WTC11 (cell line): ENCODE measurements around the gene SPC24. TPM values are rescaled to one million over a fixed set of nuclear protein-coding genes. Genes with fewer than 3 reads are reported as not detected.
A peak's percentile ranks its signal among the peaks of the same experiment; 100 is the strongest.

Experiments
- ATF1 ChIP-seq: sonication (generic); formaldehyde crosslinking; IDR thresholded peaks from 2 replicates; pipeline ENCODE4 v1.8.1; 2023; ENCODE audit warnings: mild to moderate bottlenecking, moderate library complexity, missing genetic modification reagents
- EMX1 ChIP-seq: fragments of 250-450 bp; sonication (Bioruptor Pico); IDR thresholded peaks from 2 replicates; pipeline ENCODE4 v1.8.0; 2021; ENCODE audit warnings: mild to moderate bottlenecking
- ESRRA ChIP-seq: sonication (generic); formaldehyde crosslinking; IDR thresholded peaks from 2 replicates; pipeline ENCODE4 v1.8.1; 2022; ENCODE audit warnings: mild to moderate bottlenecking, missing genetic modification reagents, borderline replicate concordance
- ETV6 ChIP-seq: sonication (generic); formaldehyde crosslinking; IDR thresholded peaks from 2 replicates; pipeline ENCODE4 v1.8.1; 2022; ENCODE audit warnings: mild to moderate bottlenecking, missing genetic modification reagents
- FOXP1 ChIP-seq: sonication (generic); formaldehyde crosslinking; IDR thresholded peaks from 2 replicates; pipeline ENCODE4 v1.8.0; 2022; ENCODE audit warnings: missing genetic modification reagents, mild to moderate bottlenecking, moderate library complexity, borderline replicate concordance
- GABPB1 ChIP-seq: sonication (generic); formaldehyde crosslinking; IDR thresholded peaks from 2 replicates; pipeline ENCODE4 v1.8.1; 2023; ENCODE audit warnings: mild to moderate bottlenecking, missing genetic modification reagents
- IRF2 ChIP-seq: sonication (generic); formaldehyde crosslinking; IDR thresholded peaks from 2 replicates; pipeline ENCODE4 v1.8.0; 2022; ENCODE audit warnings: low read depth, missing genetic modification reagents, borderline replicate concordance
- KAT7 ChIP-seq: sonication (generic); formaldehyde crosslinking; IDR thresholded peaks from 2 replicates; pipeline ENCODE4 v1.8.1; 2023; ENCODE audit warnings: missing genetic modification reagents, mild to moderate bottlenecking, borderline replicate concordance
- MXD4 ChIP-seq: fragments of 250-450 bp; sonication (Bioruptor Pico); IDR thresholded peaks from 2 replicates; pipeline ENCODE4 v1.8.0; 2021; ENCODE audit warnings: mild to moderate bottlenecking, moderate library complexity, borderline replicate concordance
- MYBL2 ChIP-seq: sonication (generic); formaldehyde crosslinking; IDR thresholded peaks from 2 replicates; pipeline ENCODE4 v1.8.1; 2023; ENCODE audit warnings: mild to moderate bottlenecking, moderate library complexity, missing genetic modification reagents
- NFE2L1 ChIP-seq: sonication (generic); formaldehyde crosslinking; IDR thresholded peaks from 2 replicates; pipeline ENCODE4 v1.8.1; 2023; ENCODE audit warnings: missing genetic modification reagents
- NFYB ChIP-seq: sonication (generic); formaldehyde crosslinking; conservative IDR thresholded peaks from 2 replicates; pipeline ENCODE4 v1.8.0; 2022; ENCODE audit warnings: low read depth, missing genetic modification reagents
- PRRX2 ChIP-seq: fragments of 250-450 bp; sonication (Bioruptor Pico); IDR thresholded peaks from 2 replicates; pipeline ENCODE4 v1.8.0; 2021; ENCODE audit warnings: mild to moderate bottlenecking
- SMAD4 ChIP-seq: sonication (generic); formaldehyde crosslinking; IDR thresholded peaks from 2 replicates; pipeline ENCODE4 v1.8.0; 2022; ENCODE audit warnings: mild to moderate bottlenecking, missing genetic modification reagents
- TCF7 ChIP-seq: sonication (generic); formaldehyde crosslinking; IDR thresholded peaks from 2 replicates; pipeline ENCODE4 v1.8.0; 2022; ENCODE audit warnings: mild to moderate bottlenecking, low read depth, missing genetic modification reagents, moderate library complexity
- TEAD1 ChIP-seq: sonication (generic); formaldehyde crosslinking; IDR thresholded peaks from 2 replicates; pipeline ENCODE4 v1.8.0; 2022; ENCODE audit warnings: mild to moderate bottlenecking, missing genetic modification reagents
- TEAD4 ChIP-seq: sonication (generic); formaldehyde crosslinking; IDR thresholded peaks from 2 replicates; pipeline ENCODE4 v1.8.0; 2022; ENCODE audit warnings: mild to moderate bottlenecking, missing genetic modification reagents
- ZNF121 ChIP-seq: sonication (generic); formaldehyde crosslinking; IDR thresholded peaks from 2 replicates; pipeline ENCODE4 v1.8.0; 2023; ENCODE audit warnings: missing genetic modification reagents
- ZNF219 ChIP-seq: sonication (generic); formaldehyde crosslinking; IDR thresholded peaks from 2 replicates; pipeline ENCODE4 v1.8.0; 2023; ENCODE audit warnings: missing genetic modification reagents, mild to moderate bottlenecking, borderline replicate concordance
- ZNF232 ChIP-seq: sonication (generic); formaldehyde crosslinking; IDR thresholded peaks from 2 replicates; pipeline ENCODE4 v1.8.0; 2022; ENCODE audit warnings: mild to moderate bottlenecking, missing genetic modification reagents
- ZNF671 ChIP-seq: fragments of 250-450 bp; sonication (Bioruptor Pico); IDR thresholded peaks from 2 replicates; pipeline ENCODE4 v1.8.0; 2021; ENCODE audit warnings: mild to moderate bottlenecking
- total RNA-seq: library from RNA; stranded (reverse); gene quantifications from 3 replicates; pipeline ENCODE4 v1.2.3, GENCODE V29; 2021
- TF ChIP-seq, protein P1 (sequence below): sonication (generic); formaldehyde crosslinking; IDR thresholded peaks from 2 replicates; pipeline ENCODE4 v1.8.1; 2023; ENCODE audit warnings: mild to moderate bottlenecking, missing genetic modification reagents, moderate library complexity
- TF ChIP-seq, protein P2 (sequence below): sonication (generic); formaldehyde crosslinking; IDR thresholded peaks from 2 replicates; pipeline ENCODE4 v1.8.1; 2022; ENCODE audit warnings: mild to moderate bottlenecking, moderate library complexity, missing genetic modification reagents
- TF ChIP-seq, protein P3 (sequence below): sonication (generic); formaldehyde crosslinking; conservative IDR thresholded peaks from 2 replicates; pipeline ENCODE4 v1.8.1; 2022; ENCODE audit warnings: mild to moderate bottlenecking, missing genetic modification reagents
- TF ChIP-seq, protein P4 (sequence below): sonication (generic); formaldehyde crosslinking; IDR thresholded peaks from 2 replicates; pipeline ENCODE4 v1.8.1; 2023; ENCODE audit warnings: mild to moderate bottlenecking, moderate library complexity, missing genetic modification reagents
- TF ChIP-seq, protein P5 (sequence below): fragments of 200-600 bp; IDR thresholded peaks from 2 replicates; pipeline ENCODE4 v1.8.0; 2022; ENCODE audit warnings: antibody characterized with exemption
- TF ChIP-seq, protein P6 (sequence below): sonication (generic); formaldehyde crosslinking; IDR thresholded peaks from 2 replicates; pipeline ENCODE4 v1.8.0; 2022; ENCODE audit warnings: mild to moderate bottlenecking, missing genetic modification reagents
- TF ChIP-seq, protein P7 (sequence below): sonication (generic); formaldehyde crosslinking; IDR thresholded peaks from 2 replicates; pipeline ENCODE4 v1.8.0; 2022; ENCODE audit warnings: mild to moderate bottlenecking, missing genetic modification reagents
- TF ChIP-seq, protein P8 (sequence below): fragments of 250-450 bp; sonication (Bioruptor Pico); IDR thresholded peaks from 2 replicates; pipeline ENCODE4 v1.8.0; 2021; ENCODE audit warnings: mild to moderate bottlenecking
- TF ChIP-seq, protein P9 (sequence below): sonication (generic); formaldehyde crosslinking; IDR thresholded peaks from 2 replicates; pipeline ENCODE4 v1.8.1; 2022; ENCODE audit warnings: low read depth, missing genetic modification reagents, borderline replicate concordance

SPC24 gene
- total RNA-seq, 1 experiment from 2014 or later: 62.2 TPM

DNA sequence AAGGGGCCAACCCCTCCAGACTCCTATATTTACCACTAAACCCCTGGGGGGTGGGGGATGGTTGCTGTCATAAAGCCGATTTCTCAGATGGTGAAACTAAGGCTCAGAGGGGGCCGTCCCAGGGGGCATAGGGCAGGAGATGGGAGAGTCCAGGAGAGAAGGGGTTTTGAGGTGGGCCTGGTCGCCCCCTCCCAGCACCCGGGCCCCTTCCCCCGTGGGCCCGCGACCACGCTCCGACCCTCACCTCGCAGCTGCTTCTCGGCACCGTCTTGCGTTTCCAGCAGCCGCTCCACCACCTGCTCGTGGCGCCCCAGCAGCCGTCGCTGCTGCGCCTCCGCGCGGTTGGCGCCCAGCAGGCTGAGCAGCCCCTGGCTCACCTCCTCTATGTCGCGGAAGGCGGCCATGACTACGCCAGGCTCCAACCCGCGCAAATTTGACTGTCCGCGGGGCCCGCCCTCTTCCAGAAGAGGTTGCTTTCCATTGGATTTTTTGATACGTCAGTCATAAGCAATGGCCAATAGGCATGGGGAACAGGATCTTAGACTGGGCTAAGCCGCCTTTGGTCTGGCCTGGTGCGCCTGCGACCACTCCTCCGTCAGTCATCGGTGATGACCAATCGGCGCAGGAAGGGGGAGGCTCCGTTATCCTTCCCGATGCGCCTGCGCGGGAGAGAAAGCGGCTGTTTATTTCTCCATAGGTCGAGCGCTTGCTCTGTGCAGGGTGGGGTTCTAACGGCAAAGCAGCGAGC lies at the start of gene SPC24 (continued):
- TF ChIP-seq, protein P1, sequence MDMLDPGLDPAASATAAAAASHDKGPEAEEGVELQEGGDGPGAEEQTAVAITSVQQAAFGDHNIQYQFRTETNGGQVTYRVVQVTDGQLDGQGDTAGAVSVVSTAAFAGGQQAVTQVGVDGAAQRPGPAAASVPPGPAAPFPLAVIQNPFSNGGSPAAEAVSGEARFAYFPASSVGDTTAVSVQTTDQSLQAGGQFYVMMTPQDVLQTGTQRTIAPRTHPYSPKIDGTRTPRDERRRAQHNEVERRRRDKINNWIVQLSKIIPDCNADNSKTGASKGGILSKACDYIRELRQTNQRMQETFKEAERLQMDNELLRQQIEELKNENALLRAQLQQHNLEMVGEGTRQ: no peak
- TF ChIP-seq TCF7 (CRISPR knock-in tag) (0 out of 2 replicates have a peak, but pooled peaks have one; percentile 53), ZNF219 (CRISPR knock-in tag) (no peak), PRRX2 (CRISPR knock-in tag) (no peak), KAT7 (0 out of 2 replicates have a peak, but pooled peaks have one; percentile 83), GABPB1 (peak; percentile 85), FOXP1 (CRISPR knock-in tag) (peak; percentile 93), ESRRA (CRISPR knock-in tag) (0 out of 2 replicates have a peak, but pooled peaks have one; percentile 64), TEAD1 (CRISPR knock-in tag) (no peak), ZNF121 (CRISPR knock-in tag) (no peak), ATF1 (CRISPR knock-in tag) (no peak), ZNF671 (CRISPR knock-in tag) (no peak), SMAD4 (peak; percentile 18; the same call in 1 of the 2 replicates), TEAD4 (no peak), NFE2L1 (CRISPR knock-in tag) (peak; percentile 81; the same call in 1 of the 2 replicates), IRF2 (CRISPR knock-in tag) (no peak), NFYB (peak; percentile 93), EMX1 (CRISPR knock-in tag) (no peak), MXD4 (CRISPR knock-in tag) (no peak), ETV6 (CRISPR knock-in tag) (0 out of 2 replicates have a peak, but pooled peaks have one; percentile 17), ZNF232 (CRISPR knock-in tag) (no peak), MYBL2 (CRISPR knock-in tag) (peak; percentile 96)
- TF ChIP-seq, protein P2, sequence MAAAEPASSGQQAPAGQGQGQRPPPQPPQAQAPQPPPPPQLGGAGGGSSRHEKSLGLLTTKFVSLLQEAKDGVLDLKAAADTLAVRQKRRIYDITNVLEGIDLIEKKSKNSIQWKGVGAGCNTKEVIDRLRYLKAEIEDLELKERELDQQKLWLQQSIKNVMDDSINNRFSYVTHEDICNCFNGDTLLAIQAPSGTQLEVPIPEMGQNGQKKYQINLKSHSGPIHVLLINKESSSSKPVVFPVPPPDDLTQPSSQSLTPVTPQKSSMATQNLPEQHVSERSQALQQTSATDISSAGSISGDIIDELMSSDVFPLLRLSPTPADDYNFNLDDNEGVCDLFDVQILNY (CRISPR knock-in tag): peak; percentile 83; the same call in 1 of the 2 replicates
- TF ChIP-seq, protein P3, sequence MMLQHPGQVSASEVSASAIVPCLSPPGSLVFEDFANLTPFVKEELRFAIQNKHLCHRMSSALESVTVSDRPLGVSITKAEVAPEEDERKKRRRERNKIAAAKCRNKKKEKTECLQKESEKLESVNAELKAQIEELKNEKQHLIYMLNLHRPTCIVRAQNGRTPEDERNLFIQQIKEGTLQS (CRISPR knock-in tag): no peak
- TF ChIP-seq, protein P4, sequence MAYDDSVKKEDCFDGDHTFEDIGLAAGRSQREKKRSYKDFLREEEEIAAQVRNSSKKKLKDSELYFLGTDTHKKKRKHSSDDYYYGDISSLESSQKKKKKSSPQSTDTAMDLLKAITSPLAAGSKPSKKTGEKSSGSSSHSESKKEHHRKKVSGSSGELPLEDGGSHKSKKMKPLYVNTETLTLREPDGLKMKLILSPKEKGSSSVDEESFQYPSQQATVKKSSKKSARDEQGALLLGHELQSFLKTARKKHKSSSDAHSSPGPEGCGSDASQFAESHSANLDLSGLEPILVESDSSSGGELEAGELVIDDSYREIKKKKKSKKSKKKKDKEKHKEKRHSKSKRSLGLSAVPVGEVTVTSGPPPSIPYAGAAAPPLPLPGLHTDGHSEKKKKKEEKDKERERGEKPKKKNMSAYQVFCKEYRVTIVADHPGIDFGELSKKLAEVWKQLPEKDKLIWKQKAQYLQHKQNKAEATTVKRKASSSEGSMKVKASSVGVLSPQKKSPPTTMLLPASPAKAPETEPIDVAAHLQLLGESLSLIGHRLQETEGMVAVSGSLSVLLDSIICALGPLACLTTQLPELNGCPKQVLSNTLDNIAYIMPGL (CRISPR knock-in tag): peak; percentile 44; the same call in 1 of the 2 replicates
- TF ChIP-seq, protein P5, sequence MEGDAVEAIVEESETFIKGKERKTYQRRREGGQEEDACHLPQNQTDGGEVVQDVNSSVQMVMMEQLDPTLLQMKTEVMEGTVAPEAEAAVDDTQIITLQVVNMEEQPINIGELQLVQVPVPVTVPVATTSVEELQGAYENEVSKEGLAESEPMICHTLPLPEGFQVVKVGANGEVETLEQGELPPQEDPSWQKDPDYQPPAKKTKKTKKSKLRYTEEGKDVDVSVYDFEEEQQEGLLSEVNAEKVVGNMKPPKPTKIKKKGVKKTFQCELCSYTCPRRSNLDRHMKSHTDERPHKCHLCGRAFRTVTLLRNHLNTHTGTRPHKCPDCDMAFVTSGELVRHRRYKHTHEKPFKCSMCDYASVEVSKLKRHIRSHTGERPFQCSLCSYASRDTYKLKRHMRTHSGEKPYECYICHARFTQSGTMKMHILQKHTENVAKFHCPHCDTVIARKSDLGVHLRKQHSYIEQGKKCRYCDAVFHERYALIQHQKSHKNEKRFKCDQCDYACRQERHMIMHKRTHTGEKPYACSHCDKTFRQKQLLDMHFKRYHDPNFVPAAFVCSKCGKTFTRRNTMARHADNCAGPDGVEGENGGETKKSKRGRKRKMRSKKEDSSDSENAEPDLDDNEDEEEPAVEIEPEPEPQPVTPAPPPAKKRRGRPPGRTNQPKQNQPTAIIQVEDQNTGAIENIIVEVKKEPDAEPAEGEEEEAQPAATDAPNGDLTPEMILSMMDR: no peak
- TF ChIP-seq, protein P6, sequence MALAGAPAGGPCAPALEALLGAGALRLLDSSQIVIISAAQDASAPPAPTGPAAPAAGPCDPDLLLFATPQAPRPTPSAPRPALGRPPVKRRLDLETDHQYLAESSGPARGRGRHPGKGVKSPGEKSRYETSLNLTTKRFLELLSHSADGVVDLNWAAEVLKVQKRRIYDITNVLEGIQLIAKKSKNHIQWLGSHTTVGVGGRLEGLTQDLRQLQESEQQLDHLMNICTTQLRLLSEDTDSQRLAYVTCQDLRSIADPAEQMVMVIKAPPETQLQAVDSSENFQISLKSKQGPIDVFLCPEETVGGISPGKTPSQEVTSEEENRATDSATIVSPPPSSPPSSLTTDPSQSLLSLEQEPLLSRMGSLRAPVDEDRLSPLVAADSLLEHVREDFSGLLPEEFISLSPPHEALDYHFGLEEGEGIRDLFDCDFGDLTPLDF: peak; percentile 73; the same call in 1 of the 2 replicates
- TF ChIP-seq, protein P7, sequence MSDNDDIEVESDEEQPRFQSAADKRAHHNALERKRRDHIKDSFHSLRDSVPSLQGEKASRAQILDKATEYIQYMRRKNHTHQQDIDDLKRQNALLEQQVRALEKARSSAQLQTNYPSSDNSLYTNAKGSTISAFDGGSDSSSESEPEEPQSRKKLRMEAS: peak; percentile 74
- TF ChIP-seq, protein P8, sequence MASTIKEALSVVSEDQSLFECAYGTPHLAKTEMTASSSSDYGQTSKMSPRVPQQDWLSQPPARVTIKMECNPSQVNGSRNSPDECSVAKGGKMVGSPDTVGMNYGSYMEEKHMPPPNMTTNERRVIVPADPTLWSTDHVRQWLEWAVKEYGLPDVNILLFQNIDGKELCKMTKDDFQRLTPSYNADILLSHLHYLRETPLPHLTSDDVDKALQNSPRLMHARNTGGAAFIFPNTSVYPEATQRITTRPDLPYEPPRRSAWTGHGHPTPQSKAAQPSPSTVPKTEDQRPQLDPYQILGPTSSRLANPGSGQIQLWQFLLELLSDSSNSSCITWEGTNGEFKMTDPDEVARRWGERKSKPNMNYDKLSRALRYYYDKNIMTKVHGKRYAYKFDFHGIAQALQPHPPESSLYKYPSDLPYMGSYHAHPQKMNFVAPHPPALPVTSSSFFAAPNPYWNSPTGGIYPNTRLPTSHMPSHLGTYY: no peak
- TF ChIP-seq, protein P9, sequence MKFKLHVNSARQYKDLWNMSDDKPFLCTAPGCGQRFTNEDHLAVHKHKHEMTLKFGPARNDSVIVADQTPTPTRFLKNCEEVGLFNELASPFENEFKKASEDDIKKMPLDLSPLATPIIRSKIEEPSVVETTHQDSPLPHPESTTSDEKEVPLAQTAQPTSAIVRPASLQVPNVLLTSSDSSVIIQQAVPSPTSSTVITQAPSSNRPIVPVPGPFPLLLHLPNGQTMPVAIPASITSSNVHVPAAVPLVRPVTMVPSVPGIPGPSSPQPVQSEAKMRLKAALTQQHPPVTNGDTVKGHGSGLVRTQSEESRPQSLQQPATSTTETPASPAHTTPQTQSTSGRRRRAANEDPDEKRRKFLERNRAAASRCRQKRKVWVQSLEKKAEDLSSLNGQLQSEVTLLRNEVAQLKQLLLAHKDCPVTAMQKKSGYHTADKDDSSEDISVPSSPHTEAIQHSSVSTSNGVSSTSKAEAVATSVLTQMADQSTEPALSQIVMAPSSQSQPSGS (CRISPR knock-in tag): no peak
